SK-N-SH (cell line): Measurements from ENCODE around the gene ZMIZ2. TPM values are rescaled to one million over a fixed set of nuclear protein-coding genes. Genes with fewer than 3 reads are reported as not detected.
A peak's percentile ranks its signal among the peaks of the same experiment; 100 is the strongest.

Source experiments
- CHD2 ChIP-seq: fragments of 150-350 bp; IDR thresholded peaks from 2 replicates; pipeline ENCODE4 v1.6.1; 2018; ENCODE audit warnings: low read length; ENCODE audit not compliant: partially characterized antibody
- ELF1 ChIP-seq: IDR thresholded peaks from 2 replicates; pipeline ENCODE4 v1.4.0; 2012
- EP300 ChIP-seq, 2 experiments: IDR thresholded peaks; 2 replicates each; pipeline versions ENCODE4 v1.4.0 to v1.6.1; 2012; ENCODE audit warnings: borderline replicate concordance in 1 of 2, low read depth in 1 of 2, low read length in 1 of 2
- GABPA ChIP-seq: IDR thresholded peaks from 2 replicates; pipeline ENCODE4 v1.4.0; 2012; ENCODE audit warnings: low read depth, mild to moderate bottlenecking
- GATA2 ChIP-seq: sonication (generic); formaldehyde crosslinking; IDR thresholded peaks from 2 replicates; pipeline ENCODE4 v1.5.0; 2020; ENCODE audit warnings: mild to moderate bottlenecking, missing genetic modification reagents
- MEF2A ChIP-seq: IDR thresholded peaks from 2 replicates; pipeline ENCODE4 v1.4.0; 2012; ENCODE audit warnings: low read depth, borderline replicate concordance
- MXI1 ChIP-seq: IDR thresholded peaks from 2 replicates; pipeline ENCODE4 v1.6.1; 2012; ENCODE audit warnings: mild to moderate bottlenecking, low read depth, low read length, improper control_type of control experiment
- NFIC ChIP-seq: IDR thresholded peaks from 2 replicates; pipeline ENCODE4 v1.4.0; 2012; ENCODE audit warnings: borderline replicate concordance
- NRF1 ChIP-seq: IDR thresholded peaks from 2 replicates; pipeline ENCODE4 v1.6.1; 2012; ENCODE audit warnings: low read depth, mild to moderate bottlenecking, low read length
- POLR2AphosphoS5 ChIP-seq: IDR thresholded peaks from 2 replicates; pipeline ENCODE4 v1.6.1; 2012; ENCODE audit warnings: low read depth, low read length
- TEAD4 ChIP-seq: IDR thresholded peaks from 2 replicates; pipeline ENCODE4 v1.4.0; 2012; ENCODE audit warnings: mild to moderate bottlenecking, borderline replicate concordance; ENCODE audit not compliant: insufficient read depth
- YY1 ChIP-seq: IDR thresholded peaks from 2 replicates; pipeline ENCODE4 v1.4.0; 2012; ENCODE audit warnings: low read depth, mild to moderate bottlenecking
- polyA plus RNA-seq, 3 experiments: library from polyadenylated mRNA; depleted of rRNA; stranded (reverse); fragments of >200 nt; gene quantifications; 2 replicates each; pipeline ENCODE4 v1.2.3, GENCODE V29; 2012
- TF ChIP-seq, protein P1 (sequence below): IDR thresholded peaks from 2 replicates; pipeline ENCODE4 v1.4.0; 2012; ENCODE audit warnings: low read depth
- TF ChIP-seq, protein P2 (sequence below): fragments of 150-350 bp; IDR thresholded peaks from 2 replicates; pipeline ENCODE4 v1.6.1; 2017; ENCODE audit warnings: antibody characterized with exemption, low read length, low read depth, borderline replicate concordance
- TF ChIP-seq, protein P3 (sequence below): IDR thresholded peaks from 2 replicates; pipeline ENCODE4 v1.4.0; 2012; ENCODE audit warnings: low read depth, borderline replicate concordance
- TF ChIP-seq, protein P4 (sequence below): fragments of 150-350 bp; IDR thresholded peaks from 2 replicates; pipeline ENCODE4 v1.6.1; 2016; ENCODE audit warnings: mild to moderate bottlenecking, low read depth, low read length
- TF ChIP-seq, protein P5 (sequence below): IDR thresholded peaks from 2 replicates; pipeline ENCODE4; 2012
- TF ChIP-seq, protein P6 (sequence below): IDR thresholded peaks from 2 replicates; pipeline ENCODE4 v1.6.1; 2012; ENCODE audit warnings: mild to moderate bottlenecking, low read depth, low read length, moderate library complexity

ZMIZ2 gene
- polyA plus RNA-seq, 1 of the 3 experiments (the other 2 are of a cell fraction), result 18.1 TPM

DNA sequence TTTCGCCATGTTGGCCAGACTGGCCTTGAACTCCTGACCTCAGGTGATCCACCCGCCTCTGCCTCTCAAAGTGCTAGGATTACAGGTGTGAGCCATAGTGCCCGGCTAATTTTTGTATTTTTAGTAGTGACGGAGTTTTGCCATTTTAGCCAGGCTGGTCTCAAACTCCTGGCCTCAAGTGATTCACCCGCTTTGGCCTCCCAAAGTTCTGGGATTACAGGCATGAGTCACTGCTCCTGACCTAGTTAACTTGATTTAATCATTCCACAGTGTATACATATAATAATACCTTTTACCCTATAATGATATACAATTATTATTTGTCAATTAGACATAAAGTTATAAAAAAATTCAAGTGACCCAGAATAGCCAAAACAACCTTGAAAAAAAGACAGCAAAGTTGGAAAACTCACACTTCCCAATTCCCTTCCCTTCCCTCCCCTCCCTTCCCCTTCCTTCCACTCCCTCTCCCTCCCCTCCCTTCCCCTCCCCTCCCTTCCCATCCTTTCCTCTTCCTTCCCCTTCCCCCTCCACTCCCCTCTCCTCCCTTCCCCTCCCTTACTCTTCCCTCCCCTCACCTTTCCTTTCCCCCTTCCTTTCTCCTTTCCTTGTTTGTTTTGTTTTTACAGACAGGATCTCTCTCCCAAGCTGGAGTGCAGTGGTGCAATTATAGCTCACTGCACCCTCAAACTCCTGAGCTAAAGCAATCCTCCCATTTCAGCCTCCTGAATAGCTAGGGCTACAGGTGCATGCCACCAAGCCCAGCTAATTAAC, 14.8 kb upstream of the ZMIZ2 start (continued):
- TF ChIP-seq, protein P1, sequence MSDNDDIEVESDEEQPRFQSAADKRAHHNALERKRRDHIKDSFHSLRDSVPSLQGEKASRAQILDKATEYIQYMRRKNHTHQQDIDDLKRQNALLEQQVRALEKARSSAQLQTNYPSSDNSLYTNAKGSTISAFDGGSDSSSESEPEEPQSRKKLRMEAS, result 0 out of 2 replicates have a peak, but pooled peaks have one; percentile 32
- TF ChIP-seq ELF1 (no peak), TEAD4 (peak; percentile 57; the same call in 1 of the 2 replicates), NRF1 (no peak), EP300 (IDR thresholded peaks at IDR 0.05; ENCODE audit: borderline replicate concordance in 1 of 2, low read depth in 1 of 2, low read length in 1 of 2) (peak in 1 of 2 experiments; percentile 78; a peak in 2 of 4 replicates), POLR2AphosphoS5 (peak; percentile 21; the same call in 1 of the 2 replicates), CHD2 (no peak), MEF2A (peak; percentile 52; the same call in 1 of the 2 replicates), GATA2 (CRISPR knock-in tag) (no peak), MXI1 (no peak), YY1 (no peak), GABPA (no peak), NFIC (peak; percentile 45; the same call in 1 of the 2 replicates)
- TF ChIP-seq, protein P2, sequence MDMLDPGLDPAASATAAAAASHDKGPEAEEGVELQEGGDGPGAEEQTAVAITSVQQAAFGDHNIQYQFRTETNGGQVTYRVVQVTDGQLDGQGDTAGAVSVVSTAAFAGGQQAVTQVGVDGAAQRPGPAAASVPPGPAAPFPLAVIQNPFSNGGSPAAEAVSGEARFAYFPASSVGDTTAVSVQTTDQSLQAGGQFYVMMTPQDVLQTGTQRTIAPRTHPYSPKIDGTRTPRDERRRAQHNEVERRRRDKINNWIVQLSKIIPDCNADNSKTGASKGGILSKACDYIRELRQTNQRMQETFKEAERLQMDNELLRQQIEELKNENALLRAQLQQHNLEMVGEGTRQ, result no peak
- TF ChIP-seq, protein P3, sequence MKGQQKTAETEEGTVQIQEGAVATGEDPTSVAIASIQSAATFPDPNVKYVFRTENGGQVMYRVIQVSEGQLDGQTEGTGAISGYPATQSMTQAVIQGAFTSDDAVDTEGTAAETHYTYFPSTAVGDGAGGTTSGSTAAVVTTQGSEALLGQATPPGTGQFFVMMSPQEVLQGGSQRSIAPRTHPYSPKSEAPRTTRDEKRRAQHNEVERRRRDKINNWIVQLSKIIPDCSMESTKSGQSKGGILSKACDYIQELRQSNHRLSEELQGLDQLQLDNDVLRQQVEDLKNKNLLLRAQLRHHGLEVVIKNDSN, result no peak
- TF ChIP-seq, protein P4, sequence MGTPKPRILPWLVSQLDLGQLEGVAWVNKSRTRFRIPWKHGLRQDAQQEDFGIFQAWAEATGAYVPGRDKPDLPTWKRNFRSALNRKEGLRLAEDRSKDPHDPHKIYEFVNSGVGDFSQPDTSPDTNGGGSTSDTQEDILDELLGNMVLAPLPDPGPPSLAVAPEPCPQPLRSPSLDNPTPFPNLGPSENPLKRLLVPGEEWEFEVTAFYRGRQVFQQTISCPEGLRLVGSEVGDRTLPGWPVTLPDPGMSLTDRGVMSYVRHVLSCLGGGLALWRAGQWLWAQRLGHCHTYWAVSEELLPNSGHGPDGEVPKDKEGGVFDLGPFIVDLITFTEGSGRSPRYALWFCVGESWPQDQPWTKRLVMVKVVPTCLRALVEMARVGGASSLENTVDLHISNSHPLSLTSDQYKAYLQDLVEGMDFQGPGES, result no peak
- TF ChIP-seq, protein P5, sequence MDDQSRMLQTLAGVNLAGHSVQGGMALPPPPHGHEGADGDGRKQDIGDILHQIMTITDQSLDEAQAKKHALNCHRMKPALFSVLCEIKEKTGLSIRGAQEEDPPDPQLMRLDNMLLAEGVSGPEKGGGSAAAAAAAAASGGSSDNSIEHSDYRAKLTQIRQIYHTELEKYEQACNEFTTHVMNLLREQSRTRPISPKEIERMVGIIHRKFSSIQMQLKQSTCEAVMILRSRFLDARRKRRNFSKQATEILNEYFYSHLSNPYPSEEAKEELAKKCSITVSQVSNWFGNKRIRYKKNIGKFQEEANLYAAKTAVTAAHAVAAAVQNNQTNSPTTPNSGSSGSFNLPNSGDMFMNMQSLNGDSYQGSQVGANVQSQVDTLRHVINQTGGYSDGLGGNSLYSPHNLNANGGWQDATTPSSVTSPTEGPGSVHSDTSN, result peak; percentile 48
- TF ChIP-seq, protein P6, sequence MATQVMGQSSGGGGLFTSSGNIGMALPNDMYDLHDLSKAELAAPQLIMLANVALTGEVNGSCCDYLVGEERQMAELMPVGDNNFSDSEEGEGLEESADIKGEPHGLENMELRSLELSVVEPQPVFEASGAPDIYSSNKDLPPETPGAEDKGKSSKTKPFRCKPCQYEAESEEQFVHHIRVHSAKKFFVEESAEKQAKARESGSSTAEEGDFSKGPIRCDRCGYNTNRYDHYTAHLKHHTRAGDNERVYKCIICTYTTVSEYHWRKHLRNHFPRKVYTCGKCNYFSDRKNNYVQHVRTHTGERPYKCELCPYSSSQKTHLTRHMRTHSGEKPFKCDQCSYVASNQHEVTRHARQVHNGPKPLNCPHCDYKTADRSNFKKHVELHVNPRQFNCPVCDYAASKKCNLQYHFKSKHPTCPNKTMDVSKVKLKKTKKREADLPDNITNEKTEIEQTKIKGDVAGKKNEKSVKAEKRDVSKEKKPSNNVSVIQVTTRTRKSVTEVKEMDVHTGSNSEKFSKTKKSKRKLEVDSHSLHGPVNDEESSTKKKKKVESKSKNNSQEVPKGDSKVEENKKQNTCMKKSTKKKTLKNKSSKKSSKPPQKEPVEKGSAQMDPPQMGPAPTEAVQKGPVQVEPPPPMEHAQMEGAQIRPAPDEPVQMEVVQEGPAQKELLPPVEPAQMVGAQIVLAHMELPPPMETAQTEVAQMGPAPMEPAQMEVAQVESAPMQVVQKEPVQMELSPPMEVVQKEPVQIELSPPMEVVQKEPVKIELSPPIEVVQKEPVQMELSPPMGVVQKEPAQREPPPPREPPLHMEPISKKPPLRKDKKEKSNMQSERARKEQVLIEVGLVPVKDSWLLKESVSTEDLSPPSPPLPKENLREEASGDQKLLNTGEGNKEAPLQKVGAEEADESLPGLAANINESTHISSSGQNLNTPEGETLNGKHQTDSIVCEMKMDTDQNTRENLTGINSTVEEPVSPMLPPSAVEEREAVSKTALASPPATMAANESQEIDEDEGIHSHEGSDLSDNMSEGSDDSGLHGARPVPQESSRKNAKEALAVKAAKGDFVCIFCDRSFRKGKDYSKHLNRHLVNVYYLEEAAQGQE, result no peak
